ENCODE measurements around the gene HESX1. TPM values are rescaled to one million over a fixed set of nuclear protein-coding genes. Genes with fewer than 3 reads are reported as not detected.

HESX1 gene
- total RNA-seq, 3 donors from 2014 or later (not counting 1 experiment from before 2014, with no cell fraction given) = 0.49 to 0.55 TPM; not detected in 1

DNA sequence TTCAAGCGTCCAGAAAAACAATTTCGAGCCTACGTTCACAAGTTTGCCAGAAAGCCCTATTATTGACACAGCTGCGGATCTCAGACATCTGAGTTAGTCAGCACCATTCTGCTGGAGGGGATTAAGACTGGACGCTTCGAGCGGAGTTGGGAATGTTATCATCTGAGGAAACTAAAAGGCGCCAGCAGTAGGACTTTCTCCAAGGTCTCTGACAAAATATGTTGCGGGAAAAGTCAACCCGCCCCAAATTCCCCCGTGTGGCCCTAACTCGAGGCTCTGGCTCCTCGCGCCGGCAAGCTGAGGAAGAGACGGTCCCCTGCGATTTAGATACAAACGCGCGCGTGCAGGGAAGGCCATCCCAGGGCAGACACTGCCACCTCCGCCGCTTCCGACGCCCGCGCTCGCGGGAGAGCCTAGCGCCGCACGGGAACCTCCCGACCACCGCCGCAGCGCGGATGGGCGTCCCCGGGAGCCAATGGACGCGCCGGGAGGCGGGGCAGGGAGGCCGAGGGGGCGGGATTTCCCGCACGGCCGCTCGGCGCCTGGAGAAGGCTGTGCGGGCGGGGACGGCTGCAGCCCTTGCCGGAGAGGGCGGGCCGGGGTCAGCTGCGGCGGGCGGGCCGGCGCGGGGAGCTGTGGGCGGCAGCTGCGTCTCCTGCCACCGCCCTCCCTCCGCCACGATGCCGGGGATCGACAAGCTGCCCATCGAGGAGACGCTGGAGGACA lies 27.6 kb upstream of the HESX1 start, which contains the start of gene APPL1:
Gene APPL1 (plus strand): TSS at position 526 of the 726 bp plus-strand sequence. CDS start 155 bp downstream, at position 681.
- Histone ChIP-seq H3K27ac (ENCODE audit: low read length) (peak within 1 kb of the TSS; percentile 49), H3K4me1 (ENCODE audit: control insufficient read depth, insufficient read depth, low read length) (peaks cover 12% of the 10 kb centered on the region), H3K9me3 (ENCODE audit: control insufficient read depth, insufficient read depth, low read length) (no peaks in the 10 kb centered on the region), H3K27me3 (ENCODE audit: control insufficient read depth, insufficient read depth, low read length) (no peaks in the 10 kb centered on the region), H3K4me3 (ENCODE audit: low read length) (peak within 1 kb of the TSS; percentile 71), H3K36me3 (ENCODE audit: control insufficient read depth, insufficient read depth, low read length) (no peaks in the 10 kb centered on the region)
- TF ChIP-seq, protein P1, sequence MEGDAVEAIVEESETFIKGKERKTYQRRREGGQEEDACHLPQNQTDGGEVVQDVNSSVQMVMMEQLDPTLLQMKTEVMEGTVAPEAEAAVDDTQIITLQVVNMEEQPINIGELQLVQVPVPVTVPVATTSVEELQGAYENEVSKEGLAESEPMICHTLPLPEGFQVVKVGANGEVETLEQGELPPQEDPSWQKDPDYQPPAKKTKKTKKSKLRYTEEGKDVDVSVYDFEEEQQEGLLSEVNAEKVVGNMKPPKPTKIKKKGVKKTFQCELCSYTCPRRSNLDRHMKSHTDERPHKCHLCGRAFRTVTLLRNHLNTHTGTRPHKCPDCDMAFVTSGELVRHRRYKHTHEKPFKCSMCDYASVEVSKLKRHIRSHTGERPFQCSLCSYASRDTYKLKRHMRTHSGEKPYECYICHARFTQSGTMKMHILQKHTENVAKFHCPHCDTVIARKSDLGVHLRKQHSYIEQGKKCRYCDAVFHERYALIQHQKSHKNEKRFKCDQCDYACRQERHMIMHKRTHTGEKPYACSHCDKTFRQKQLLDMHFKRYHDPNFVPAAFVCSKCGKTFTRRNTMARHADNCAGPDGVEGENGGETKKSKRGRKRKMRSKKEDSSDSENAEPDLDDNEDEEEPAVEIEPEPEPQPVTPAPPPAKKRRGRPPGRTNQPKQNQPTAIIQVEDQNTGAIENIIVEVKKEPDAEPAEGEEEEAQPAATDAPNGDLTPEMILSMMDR (IDR thresholded peaks at IDR 0.05) = no peak
- intact Hi-C loops (cut with micrococcal nuclease) = loop anchor here (5.0 kb wide), 2 partner anchors 425 to 530 kb away; partner anchors contain the start of gene ARHGEF3
- peak within 1 kb of the TSS; percentile 75 to 85 for H3K27ac Mint-ChIP-seq
- H3K36me3 Mint-ChIP-seq = no peaks in the 10 kb centered on the region
- DNase-seq = peak; percentile 86 to 93
- H3K4me3 Mint-ChIP-seq = peak within 1 kb of the TSS; percentile 92
- H3K27me3 Mint-ChIP-seq (ENCODE audit: low read depth in 2 of 2) = no peaks in the 10 kb centered on the region
- no peaks in the 10 kb centered on the region for H3K9me3 Mint-ChIP-seq
- ATAC-seq = peak; percentile 86 to 94 (median 93)
- WGBS (ENCODE audit: insufficient coverage) = under 1% methylated on average over 71 of the region's 71 CpGs
- peaks cover 21 to 25% of the 10 kb centered on the region in 2 donors for H3K4me1 Mint-ChIP-seq

DNA sequence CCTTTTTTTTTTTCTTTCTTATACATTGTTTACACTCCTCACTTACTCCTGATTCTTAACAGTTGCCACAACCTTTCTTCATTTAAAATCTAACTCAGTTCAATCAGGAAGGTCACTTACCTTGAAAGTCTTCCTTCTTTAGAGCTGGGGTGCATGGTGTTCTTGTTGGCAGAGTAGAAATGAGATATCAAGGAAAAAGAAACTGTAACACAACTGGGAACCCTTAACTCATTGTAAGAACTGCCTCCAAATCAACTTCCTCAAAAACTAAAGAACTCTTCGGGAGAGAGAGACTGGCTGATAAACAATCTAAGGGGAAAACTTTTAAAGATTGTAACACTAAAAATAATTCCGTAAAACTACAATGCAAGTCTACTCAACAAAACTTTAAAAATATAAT lies 26.4 kb upstream of the HESX1 start:
- Mint-ChIP-seq H3K9me3 (no peaks in the 10 kb centered on the region), H3K36me3 (no peaks in the 10 kb centered on the region), H3K27ac (peak overlapping the region in 1 of 2 donors; percentile 79), H3K4me3 (peak overlapping the region; percentile 40), H3K27me3 (ENCODE audit: low read depth in 2 of 2) (no peaks in the 10 kb centered on the region), H3K4me1 (peaks cover 21 to 25% of the 10 kb centered on the region in 2 donors)
- TF ChIP-seq, protein P1 (IDR thresholded peaks at IDR 0.05) = no peak
- Histone ChIP-seq H3K36me3 (ENCODE audit: control insufficient read depth, insufficient read depth, low read length) (no peaks in the 10 kb centered on the region), H3K27ac (ENCODE audit: low read length) (no peak overlapping the region), H3K4me3 (ENCODE audit: low read length) (no peak overlapping the region), H3K27me3 (ENCODE audit: control insufficient read depth, insufficient read depth, low read length) (no peaks in the 10 kb centered on the region), H3K9me3 (ENCODE audit: control insufficient read depth, insufficient read depth, low read length) (no peaks in the 10 kb centered on the region), H3K4me1 (ENCODE audit: control insufficient read depth, insufficient read depth, low read length) (peaks cover 12% of the 10 kb centered on the region)
- no CpG with 5 or more reads among the region's 2 CpGs for whole genome bisulfite sequencing (ENCODE audit: insufficient coverage)
- no peak for DNase-seq
- intact Hi-C loops (cut with micrococcal nuclease) = loop anchor here (5.0 kb wide), 2 partner anchors 424 to 529 kb away; partner anchors contain the start of gene ARHGEF3
- no peak for ATAC-seq

DNA sequence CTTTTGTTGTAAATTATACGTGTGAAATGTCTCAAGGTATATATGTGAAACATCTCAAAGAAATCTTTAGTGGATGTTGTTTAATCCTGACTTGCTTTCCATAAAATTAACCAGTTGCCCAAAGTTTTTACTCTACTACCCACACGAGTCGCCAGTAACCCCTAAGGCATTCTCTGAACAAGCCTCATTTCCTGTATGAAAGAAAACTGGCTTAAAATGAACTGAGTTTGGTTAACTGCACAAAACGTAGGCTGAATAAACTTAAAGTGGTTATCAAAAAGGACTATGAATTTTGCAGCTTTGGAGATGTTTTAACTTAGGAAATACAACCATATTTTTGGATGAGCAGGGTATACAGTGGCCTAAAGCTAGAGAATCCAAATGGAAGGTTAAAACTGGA lies 25.1 kb upstream of the HESX1 start:
- 22% methylated on average over 3 of the region's 4 CpGs for WGBS (ENCODE audit: insufficient coverage)
- no peak for DNase-seq
- Histone ChIP-seq H3K36me3 (ENCODE audit: control insufficient read depth, insufficient read depth, low read length) (no peaks in the 10 kb centered on the region), H3K27me3 (ENCODE audit: control insufficient read depth, insufficient read depth, low read length) (no peaks in the 10 kb centered on the region), H3K4me3 (ENCODE audit: low read length) (no peak overlapping the region), H3K9me3 (ENCODE audit: control insufficient read depth, insufficient read depth, low read length) (no peaks in the 10 kb centered on the region), H3K27ac (ENCODE audit: low read length) (no peak overlapping the region), H3K4me1 (ENCODE audit: control insufficient read depth, insufficient read depth, low read length) (peaks cover 10% of the 10 kb centered on the region)
- Mint-ChIP-seq H3K27ac (no peak overlapping the region), H3K9me3 (no peaks in the 10 kb centered on the region), H3K36me3 (no peaks in the 10 kb centered on the region), H3K27me3 (ENCODE audit: low read depth in 2 of 2) (no peaks in the 10 kb centered on the region), H3K4me3 (no peak overlapping the region), H3K4me1 (peaks cover 20 to 21% of the 10 kb centered on the region in 2 donors)
- ATAC-seq = no peak
- intact Hi-C loops (cut with micrococcal nuclease) = loop anchor here (5.0 kb wide), 2 partner anchors 423 to 528 kb away; partner anchors contain the start of gene ARHGEF3
- TF ChIP-seq, protein P1 (IDR thresholded peaks at IDR 0.05) = no peak
